Mucosa of rectum (tissue), 2 donors: ENCODE measurements around the gene ADAMTS13.

ENCODE experiments used
- H3K27ac ChIP-seq, 2 donors: one replicate each; pipeline ENCODE4 v1.7.0; 2013; ENCODE audit warnings: inconsistent platforms in 2 of 2, low read depth in 2 of 2, low read length in 2 of 2
- H3K27me3 ChIP-seq, 2 donors: one replicate each; pipeline ENCODE4 v1.7.0; 2013; ENCODE audit warnings: low read length in 2 of 2; ENCODE audit not compliant: control insufficient read depth in 2 of 2, insufficient read depth in 2 of 2
- H3K36me3 ChIP-seq, 2 donors: one replicate each; pipeline ENCODE4 v1.7.0; 2013; ENCODE audit warnings: low read length in 2 of 2; ENCODE audit not compliant: control insufficient read depth in 2 of 2, insufficient read depth in 2 of 2
- H3K4me1 ChIP-seq, 2 donors: one replicate each; pipeline ENCODE4 v1.7.0; 2013; ENCODE audit warnings: low read length in 2 of 2, mild to moderate bottlenecking in 1 of 2; ENCODE audit not compliant: control insufficient read depth in 2 of 2, insufficient read depth in 2 of 2
- H3K4me3 ChIP-seq, 2 donors: one replicate each; pipeline ENCODE4 v1.7.0; 2013; ENCODE audit warnings: low read length in 2 of 2
- H3K9ac ChIP-seq, 2 donors: one replicate each; pipeline ENCODE4 v1.7.0; 2013; ENCODE audit warnings: low read length in 2 of 2, low read depth in 1 of 2, mild to moderate bottlenecking in 1 of 2
- H3K9me3 ChIP-seq, 2 donors: one replicate each; pipeline ENCODE4 v1.7.0; 2013; ENCODE audit warnings: low read length in 2 of 2; ENCODE audit not compliant: control insufficient read depth in 2 of 2
- donor health status: healthy.
- donor health status: Normal muscosa, but diverticular disease.

ADAMTS13 gene

DNA sequence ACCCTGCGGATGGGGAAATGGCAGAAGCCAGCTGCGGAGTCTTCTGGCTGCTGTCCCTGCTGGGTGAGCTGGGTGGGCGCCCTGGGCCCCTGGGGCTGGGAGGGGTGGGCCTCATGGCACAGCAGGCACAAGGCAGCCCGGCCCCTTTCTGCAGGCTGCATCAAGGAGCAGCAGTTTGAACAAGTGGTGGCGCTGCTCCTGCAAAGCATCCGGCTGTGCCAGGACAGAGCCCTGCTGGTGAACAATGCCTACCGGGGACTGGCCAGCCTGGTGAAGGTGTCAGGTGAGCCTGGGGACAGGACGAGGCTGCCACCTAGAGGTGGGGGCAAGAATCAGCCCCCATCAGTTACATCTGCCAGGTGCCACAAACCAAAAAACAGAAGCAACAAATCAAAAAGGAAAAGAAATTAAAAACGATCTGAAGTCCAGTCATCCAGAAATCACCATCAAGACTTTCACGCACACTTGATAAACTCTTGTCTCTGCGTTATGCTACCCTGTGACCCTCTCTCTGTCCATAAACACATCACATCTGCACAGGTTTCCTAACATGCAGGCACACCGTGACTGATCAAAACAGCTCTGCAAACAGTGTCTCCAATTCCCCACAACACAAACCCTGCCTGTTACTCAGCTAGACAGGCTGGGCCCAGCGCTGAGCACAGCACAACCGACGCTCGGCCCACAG, 18.3 kb upstream of the ADAMTS13 start:
- Histone ChIP-seq H3K27ac (no peak overlapping the region), H3K27me3 (no peaks in the 10 kb centered on the region), H3K4me3 (no peak overlapping the region), H3K9ac (no peak overlapping the region), H3K9me3 (no peaks in the 10 kb centered on the region), H3K36me3 (peaks cover 24 to 37% of the 10 kb centered on the region in 2 donors), H3K4me1 (no peaks in the 10 kb centered on the region)

DNA sequence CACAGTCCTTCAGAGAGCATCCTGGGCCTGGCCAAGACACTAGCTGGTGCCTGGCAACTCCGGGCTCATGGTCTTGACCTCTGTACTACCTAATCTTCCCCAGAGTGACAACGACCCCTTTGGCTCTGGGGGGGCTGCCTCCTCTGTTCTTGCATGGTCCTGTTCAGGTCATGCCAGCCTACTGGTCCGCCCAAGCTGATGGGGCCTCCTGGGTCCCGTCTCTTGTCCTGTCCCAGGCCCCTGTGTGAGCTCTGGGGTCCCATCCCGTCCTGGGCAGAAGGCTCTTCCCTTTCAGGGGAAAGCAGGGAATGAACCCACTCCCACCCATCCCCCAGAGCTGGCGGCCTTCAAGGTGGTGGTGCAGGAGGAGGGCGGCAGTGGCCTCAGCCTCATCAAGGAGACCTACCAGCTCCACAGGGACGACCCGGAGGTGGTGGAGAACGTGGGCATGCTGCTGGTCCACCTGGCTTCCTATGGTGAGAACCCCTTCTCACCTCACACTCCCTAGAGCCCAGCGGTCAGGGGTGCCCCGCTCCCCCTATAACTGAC, 17.6 kb upstream of the ADAMTS13 start:
- Histone ChIP-seq H3K9ac (no peak overlapping the region), H3K27ac (no peak overlapping the region), H3K36me3 (peaks cover 27 to 37% of the 10 kb centered on the region in 2 donors)

DNA sequence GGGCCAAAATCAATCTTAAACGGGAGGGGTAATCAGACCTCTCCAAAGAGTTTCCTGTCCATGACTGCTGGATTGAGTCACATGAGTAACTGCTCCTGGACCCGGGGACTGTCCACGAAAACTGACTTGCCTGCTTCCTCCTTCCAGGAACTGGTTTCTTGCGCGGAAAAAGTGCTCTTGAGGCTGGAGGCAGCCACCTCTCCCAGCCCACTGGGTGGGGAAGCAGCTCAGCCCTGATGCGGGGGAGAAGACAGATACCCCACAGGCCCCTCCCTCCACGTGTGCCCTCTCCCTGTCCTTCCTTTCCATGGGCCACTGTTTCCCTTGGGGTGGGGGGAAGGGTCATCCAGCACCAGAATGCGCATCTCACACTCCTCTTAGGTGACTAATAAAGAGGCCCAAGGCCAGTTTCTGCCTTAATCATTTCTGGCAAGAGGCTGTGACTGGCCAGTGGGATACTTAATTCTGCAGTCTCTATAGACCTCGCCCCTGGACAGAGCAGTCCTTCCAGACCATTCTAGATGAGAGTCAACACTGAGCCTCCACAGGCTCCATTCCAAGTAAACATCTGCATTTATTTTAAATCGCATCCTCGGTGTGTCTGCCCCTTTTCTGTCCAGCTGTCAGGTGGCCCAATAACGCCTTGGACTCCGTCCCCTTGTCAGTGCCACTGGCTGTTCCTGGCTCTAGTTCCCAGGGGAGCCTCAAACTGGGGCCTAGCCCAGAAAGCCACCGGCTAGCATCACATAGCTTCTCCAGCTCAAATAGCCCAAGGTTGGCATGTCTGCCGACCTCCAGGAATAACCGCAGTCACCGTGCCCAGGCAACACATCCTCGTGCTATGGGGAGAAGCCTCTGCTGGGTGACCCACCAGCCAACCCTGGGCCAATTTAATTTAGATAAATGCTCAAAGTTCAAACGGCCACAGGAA, 16.4 kb upstream of the ADAMTS13 start:
- Histone ChIP-seq H3K36me3 (peaks cover 39 to 49% of the 10 kb centered on the region in 2 donors), H3K4me3 (no peak overlapping the region), H3K4me1 (no peaks in the 10 kb centered on the region), H3K9ac (no peak overlapping the region), H3K27me3 (no peaks in the 10 kb centered on the region), H3K27ac (no peak overlapping the region), H3K9me3 (no peaks in the 10 kb centered on the region)

More for the DNA sequence above, 17.6 kb upstream of the ADAMTS13 start:
- Histone ChIP-seq H3K9me3 (no peaks in the 10 kb centered on the region), H3K4me1 (no peaks in the 10 kb centered on the region), H3K27me3 (no peaks in the 10 kb centered on the region), H3K4me3 (no peak overlapping the region)

DNA sequence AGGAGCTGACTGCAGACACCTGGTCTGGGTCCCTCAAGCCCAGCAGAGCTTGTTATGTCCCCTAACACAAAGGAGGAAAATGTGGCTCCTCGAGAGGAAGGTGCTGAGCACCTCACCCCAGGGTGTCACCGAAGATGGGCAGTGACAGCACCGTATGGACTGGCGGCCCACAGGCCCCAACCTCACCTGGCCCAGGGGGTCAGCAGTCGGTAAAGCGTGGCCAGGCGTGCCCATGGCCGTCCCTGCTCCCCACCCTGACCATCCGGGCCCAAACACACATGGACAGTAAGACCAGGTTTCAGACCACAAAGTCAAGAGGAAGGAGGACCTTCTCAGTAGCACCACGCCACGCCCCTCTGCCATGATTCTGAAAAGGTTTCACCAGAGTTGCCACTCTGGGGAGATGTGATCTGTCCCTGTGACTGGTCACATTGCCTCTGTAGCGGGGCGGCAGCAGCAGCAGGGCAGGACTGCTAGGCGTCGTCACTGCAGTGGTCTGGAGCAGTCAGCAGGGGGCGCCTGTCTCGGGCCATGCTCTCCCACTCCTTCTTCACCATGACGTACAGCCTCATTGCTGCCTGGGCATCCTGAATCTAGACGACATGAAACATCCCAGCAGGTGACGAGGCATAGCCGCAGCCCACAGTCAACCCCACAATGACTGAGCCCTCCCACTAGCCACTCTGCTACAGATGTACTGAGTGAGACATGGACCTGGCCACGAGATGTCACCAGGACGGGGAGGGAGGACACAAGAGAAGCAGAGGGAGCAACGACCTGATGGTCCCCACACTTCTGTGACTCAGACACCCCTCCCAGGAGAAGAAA, 15.5 kb upstream of the ADAMTS13 start:
- Histone ChIP-seq H3K4me3 (no peak overlapping the region), H3K9me3 (no peaks in the 10 kb centered on the region), H3K27me3 (no peaks in the 10 kb centered on the region), H3K36me3 (peaks cover 43 to 57% of the 10 kb centered on the region in 2 donors), H3K9ac (no peak overlapping the region), H3K4me1 (no peaks in the 10 kb centered on the region), H3K27ac (no peak overlapping the region)

DNA sequence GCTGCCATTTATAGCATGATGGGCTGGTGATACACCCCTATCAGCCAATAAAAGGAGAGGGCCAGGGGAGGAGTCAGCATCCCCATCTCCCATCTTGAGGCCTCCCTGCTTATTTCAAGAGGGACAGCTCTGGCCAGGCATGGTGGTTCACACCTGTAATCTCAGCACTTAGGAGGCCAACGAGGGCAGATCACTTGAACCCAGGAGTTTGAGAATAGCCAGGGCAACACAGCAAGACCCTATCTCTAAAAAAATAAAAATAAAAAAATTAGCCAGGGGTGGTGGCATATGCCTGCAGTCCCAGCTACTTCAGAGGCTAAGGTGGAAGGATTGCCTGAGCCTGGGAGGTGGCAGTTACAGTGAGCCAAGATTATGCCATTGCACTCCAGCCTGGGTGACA, 14.1 kb upstream of the ADAMTS13 start:
- Histone ChIP-seq H3K4me1 (no peaks in the 10 kb centered on the region), H3K27me3 (no peaks in the 10 kb centered on the region)

DNA sequence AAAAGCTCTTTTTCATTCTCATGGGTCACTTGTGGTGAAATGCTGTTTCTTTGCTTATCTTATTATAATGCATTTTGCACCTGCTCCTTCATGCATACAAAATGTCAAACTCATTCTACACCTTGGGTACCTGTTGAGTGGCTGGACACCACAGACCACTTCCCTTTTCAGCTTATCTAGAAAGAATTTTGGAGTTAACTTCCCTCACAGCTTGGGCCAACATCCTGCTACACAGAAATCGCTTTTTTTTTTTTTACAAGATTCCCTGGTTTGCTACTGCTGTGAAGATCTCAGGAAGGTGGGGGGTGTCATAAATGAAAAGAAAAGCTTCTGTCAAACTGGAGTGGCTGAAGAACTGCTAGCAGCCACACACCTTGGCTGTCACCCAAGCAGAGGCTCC, 7.0 kb upstream of the ADAMTS13 start:
- no peaks in the 10 kb centered on the region for H3K9me3 ChIP-seq
- H3K27ac ChIP-seq = no peak overlapping the region
- no peak overlapping the region for H3K9ac ChIP-seq
- peaks cover 16 to 17% of the 10 kb centered on the region in 2 donors for H3K4me1 ChIP-seq
- H3K4me3 ChIP-seq = no peak overlapping the region
- no peaks in the 10 kb centered on the region for H3K27me3 ChIP-seq
- H3K36me3 ChIP-seq = peaks cover 34 to 42% of the 10 kb centered on the region in 2 donors

More for the DNA sequence above, 14.1 kb upstream of the ADAMTS13 start:
- no peak overlapping the region for H3K4me3 ChIP-seq
- H3K9ac ChIP-seq = no peak overlapping the region
- H3K36me3 ChIP-seq = peaks cover 52 to 69% of the 10 kb centered on the region in 2 donors
- no peak overlapping the region for H3K27ac ChIP-seq
- no peaks in the 10 kb centered on the region for H3K9me3 ChIP-seq

DNA sequence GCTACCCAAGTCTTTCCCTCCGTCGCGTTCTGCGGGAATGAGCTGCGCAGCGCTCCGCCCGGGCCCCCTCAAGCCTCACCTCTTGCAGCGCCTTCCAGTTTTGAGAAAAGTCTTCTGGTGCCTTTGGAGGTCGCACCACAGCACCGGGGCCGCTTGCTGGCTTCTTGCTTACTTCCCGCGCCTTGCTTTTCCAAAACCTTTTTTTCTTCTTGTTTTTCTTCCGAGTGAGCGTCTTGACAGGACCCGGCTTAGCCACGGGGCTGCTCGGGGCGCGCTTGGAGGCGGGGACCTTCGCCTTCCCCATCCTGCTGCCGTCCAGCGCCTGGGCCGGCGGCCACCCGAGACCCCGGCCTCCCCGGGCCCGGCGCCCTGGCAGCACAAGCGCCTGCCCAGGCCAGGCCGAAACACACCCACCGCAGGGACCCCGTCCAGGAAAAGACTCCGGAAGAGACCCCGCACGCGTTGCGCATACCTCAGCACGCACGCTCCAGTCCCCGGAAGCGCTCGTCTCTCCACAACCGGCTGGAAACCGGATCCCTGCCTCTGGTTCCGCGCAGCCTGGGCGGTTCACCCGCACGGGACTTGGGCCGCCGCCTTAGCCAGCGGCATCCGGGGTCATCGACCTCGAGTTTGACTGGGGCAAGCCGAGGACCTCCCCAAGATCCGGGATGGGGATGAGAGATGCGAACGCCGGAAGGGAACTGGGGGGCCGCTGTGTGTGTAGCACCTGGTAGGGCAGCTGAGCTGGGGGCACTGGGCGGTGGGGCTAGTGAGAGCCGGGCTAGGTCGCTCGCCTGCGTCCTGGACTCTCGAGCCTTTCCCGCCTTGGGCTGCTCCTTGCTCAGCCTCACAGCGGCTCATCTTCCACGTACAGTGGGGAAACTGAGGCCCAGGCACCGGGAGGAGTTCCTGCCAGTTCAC, 4.4 kb upstream of the ADAMTS13 start, which contains the start of gene REXO4:
TSS of gene REXO4 (minus strand) at position 470 of the 921 bp plus-strand sequence. CDS start at position 304, 166 bp downstream.
- H3K27ac ChIP-seq = peak within 1 kb of the TSS; percentile 94 to 97
- peaks cover 17 to 23% of the 10 kb centered on the region in 2 donors for H3K4me1 ChIP-seq

DNA sequence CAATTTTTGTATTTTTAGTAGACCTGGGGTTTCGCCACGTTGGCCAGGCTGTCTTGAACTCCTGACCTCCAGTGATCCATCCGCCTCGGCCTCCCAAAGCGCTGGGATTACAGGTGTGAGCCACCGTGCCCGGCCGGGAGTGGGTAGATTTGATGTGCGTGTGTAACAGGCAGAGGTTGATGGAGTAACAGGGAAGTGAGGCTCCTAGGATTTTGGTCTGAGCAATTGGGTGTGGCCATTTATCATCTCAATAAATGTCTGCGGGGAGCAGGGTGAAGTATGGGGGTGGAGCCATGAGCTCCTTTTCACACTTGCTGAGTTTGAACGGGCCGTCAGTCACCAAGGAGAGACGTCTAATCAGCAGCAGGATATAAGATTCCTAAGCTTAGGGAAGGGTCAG, 3.2 kb upstream of the ADAMTS13 start:
- Histone ChIP-seq H3K9ac (peak overlapping the region; percentile 14 to 40), H3K36me3 (peaks cover 7% of the 10 kb centered on the region in 2 donors), H3K27ac (peak overlapping the region; percentile 94 to 97), H3K4me1 (peaks cover 17 to 23% of the 10 kb centered on the region in 2 donors), H3K4me3 (peak overlapping the region; percentile 37 to 89), H3K9me3 (no peaks in the 10 kb centered on the region), H3K27me3 (no peaks in the 10 kb centered on the region)

More for the DNA sequence above, 4.4 kb upstream of the ADAMTS13 start, which contains the start of gene REXO4:
- no peaks in the 10 kb centered on the region for H3K9me3 ChIP-seq
- H3K27me3 ChIP-seq = no peaks in the 10 kb centered on the region
- H3K9ac ChIP-seq = peak within 1 kb of the TSS; percentile 81 to 89
- peaks cover 14 to 18% of the 10 kb centered on the region in 2 donors for H3K36me3 ChIP-seq
- peak within 1 kb of the TSS; percentile 87 to 89 for H3K4me3 ChIP-seq

DNA sequence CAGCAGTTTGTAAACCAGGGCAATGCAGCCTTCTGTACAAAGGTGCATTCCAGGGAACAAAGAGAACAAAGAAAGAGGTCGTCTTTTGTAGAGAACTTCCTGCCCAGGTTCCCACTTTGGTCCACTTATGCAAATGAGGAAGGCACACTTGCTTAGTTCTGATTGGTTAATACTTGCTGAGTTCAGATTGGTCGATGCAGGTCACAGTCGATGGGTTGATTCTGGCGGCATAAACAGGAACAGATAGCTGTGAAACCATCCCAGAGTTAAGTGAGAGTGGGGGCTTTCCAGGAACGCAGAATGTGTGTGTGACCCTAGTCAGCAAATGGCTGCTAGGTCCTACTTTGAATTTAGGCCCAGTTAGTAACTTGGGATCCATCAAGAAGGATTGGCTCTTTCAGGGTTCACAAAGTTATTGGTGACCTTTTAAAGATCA, 1.8 kb upstream of the ADAMTS13 start:
- peaks cover 17 to 23% of the 10 kb centered on the region in 2 donors for H3K4me1 ChIP-seq
- no peaks in the 10 kb centered on the region for H3K27me3 ChIP-seq
- no peak overlapping the region for H3K27ac ChIP-seq
- H3K9me3 ChIP-seq = no peaks in the 10 kb centered on the region
- H3K36me3 ChIP-seq = no peaks in the 10 kb centered on the region
- H3K4me3 ChIP-seq = no peak overlapping the region
- H3K9ac ChIP-seq = no peak overlapping the region
